Heart left ventricle (tissue), 13 donors: Measurements from ENCODE around the gene NOL6.

Source experiments
- CTCF ChIP-seq, 12 donors: fragments of 200-600 bp; sonication (generic) in 4 of 12; IDR thresholded peaks; one replicate each; pipeline versions ENCODE4 v1.5.0 to v1.8.0; 2018 to 2022; ENCODE audit warnings: antibody characterized with exemption in 12 of 12, mild to moderate bottlenecking in 5 of 12
- POLR2A ChIP-seq, 2 donors: fragments of 450-650 bp; IDR thresholded peaks; one replicate each; pipeline ENCODE4 v1.6.1; 2017; ENCODE audit warnings: antibody characterized with exemption in 2 of 2, mild to moderate bottlenecking in 2 of 2, moderate library complexity in 2 of 2
- donor health status: ischemic (EF 13 %, LVEDD 7.1; RV severe dilation, severe dysfunction).
- donor health status: DM: no; HTN: yes; CAD: no.
- donor health status: DM: no; HTN: no; CAD: no.
- donor health status: ischemic (EF 25% LVEDD 6.9; RV normal size, moderate dysfunction).
- donor health status: ischemic (EF 25% LVEDD 5.7; RV mildly dilated, moderate dysfunction).
- donor health status: ischemic (EF 35%, LVEDD 5.7; RV mildly dilated, moderate dysfunction).
- donor health status: nonischemic (EF 11% LVEDD 7.7; RV severe dilation, severe dysfunction).
- donor health status: DM: yes; HTN: yes; CAD: no.
- donor health status: PGD.
- donor health status: ischemic (EF 29% LVEDD 5.4; RV normal size, mild dysfunction).
- donor health status: nonischemic (EF 23%, LVEDD 6.1; RV moderate dilation, normal function).

- TF ChIP-seq CTCF (IDR thresholded peaks at IDR 0.05) (no peak), POLR2A (IDR thresholded peaks at IDR 0.05) (no peak)
Measured at GRCh38 chr9:33472171-33472880, 1.4 kb downstream of the NOL6 start.
